Measurements from ENCODE around the gene MTMR12.

DNA sequence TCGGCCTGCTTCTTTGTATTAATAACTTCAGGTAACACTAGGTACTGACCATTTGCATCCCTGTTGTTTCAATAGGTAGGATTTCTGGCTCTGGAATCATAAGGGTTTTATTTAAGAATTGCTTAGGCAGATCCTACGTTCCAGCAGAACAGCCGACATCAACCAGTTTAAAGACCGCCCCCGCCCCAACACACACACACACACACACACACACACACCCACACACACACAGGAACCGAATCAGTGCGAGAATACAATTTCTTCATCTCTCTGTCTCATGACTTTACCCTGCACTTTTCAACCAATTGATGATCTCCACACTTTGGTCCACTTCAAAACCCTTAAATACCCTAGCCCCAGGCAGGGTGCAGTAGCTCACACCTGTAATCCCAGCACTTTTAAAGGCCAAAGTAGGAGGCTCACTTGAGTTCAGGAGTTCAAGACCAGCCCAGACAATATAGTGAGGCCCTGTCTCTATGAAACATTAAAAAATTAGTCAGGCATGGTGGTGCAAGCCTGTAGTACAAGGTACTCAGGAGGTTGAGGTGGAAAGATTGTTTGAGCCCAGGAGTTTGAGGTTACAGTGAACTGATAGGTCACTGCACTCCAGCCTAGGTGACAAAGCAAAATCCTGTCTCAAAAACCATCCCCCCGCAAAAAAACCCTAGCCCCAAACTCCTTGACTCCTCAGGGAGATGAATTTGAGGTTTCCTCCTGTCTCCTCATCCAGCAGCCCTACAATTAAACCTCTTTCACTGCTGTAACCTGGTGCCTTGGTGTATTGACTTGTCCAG lies 2.7 kb upstream of the MTMR12 start:
- TF ChIP-seq ZNF274 (IDR thresholded peaks at IDR 0.05; ENCODE audit: insufficient read depth, insufficient read length) (no peak), EZH2 (IDR thresholded peaks at IDR 0.05; ENCODE audit: borderline replicate concordance, control insufficient read depth, low read depth, low read length) (no peak), SPI1 (IDR thresholded peaks at IDR 0.05; ENCODE audit: borderline replicate concordance, insufficient read depth, low read depth, low read length) (no peak), STAT1 (conservative IDR thresholded peaks at IDR 0.05) (no peak), CEBPB (IDR thresholded peaks at IDR 0.05; ENCODE audit: borderline replicate concordance in 1 of 2, low read depth in 2 of 2, low read length in 2 of 2) (no peak), POLR2A (IDR thresholded peaks at IDR 0.05; ENCODE audit: low read depth, low read length) (no peak), CREM (IDR thresholded peaks at IDR 0.05; ENCODE audit: low read depth) (no peak), SRF (IDR thresholded peaks at IDR 0.05; ENCODE audit: low read depth in 2 of 2, low read length in 2 of 2) (no peak), HDGF (IDR thresholded peaks at IDR 0.05) (no peak), POLR2AphosphoS5 (IDR thresholded peaks at IDR 0.05; ENCODE audit: low read length) (no peak)
- TF ChIP-seq, protein P1, sequence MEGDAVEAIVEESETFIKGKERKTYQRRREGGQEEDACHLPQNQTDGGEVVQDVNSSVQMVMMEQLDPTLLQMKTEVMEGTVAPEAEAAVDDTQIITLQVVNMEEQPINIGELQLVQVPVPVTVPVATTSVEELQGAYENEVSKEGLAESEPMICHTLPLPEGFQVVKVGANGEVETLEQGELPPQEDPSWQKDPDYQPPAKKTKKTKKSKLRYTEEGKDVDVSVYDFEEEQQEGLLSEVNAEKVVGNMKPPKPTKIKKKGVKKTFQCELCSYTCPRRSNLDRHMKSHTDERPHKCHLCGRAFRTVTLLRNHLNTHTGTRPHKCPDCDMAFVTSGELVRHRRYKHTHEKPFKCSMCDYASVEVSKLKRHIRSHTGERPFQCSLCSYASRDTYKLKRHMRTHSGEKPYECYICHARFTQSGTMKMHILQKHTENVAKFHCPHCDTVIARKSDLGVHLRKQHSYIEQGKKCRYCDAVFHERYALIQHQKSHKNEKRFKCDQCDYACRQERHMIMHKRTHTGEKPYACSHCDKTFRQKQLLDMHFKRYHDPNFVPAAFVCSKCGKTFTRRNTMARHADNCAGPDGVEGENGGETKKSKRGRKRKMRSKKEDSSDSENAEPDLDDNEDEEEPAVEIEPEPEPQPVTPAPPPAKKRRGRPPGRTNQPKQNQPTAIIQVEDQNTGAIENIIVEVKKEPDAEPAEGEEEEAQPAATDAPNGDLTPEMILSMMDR (IDR thresholded peaks at IDR 0.05 in 2 of 3, conservative IDR thresholded peaks at IDR 0.05 in 1 of 3; ENCODE audit: control insufficient read depth in 2 of 3, extremely low read depth in 1 of 3, insufficient read depth in 1 of 3, low read depth in 3 of 3, low read length in 3 of 3), result no peak
- TF ChIP-seq, protein P2, sequence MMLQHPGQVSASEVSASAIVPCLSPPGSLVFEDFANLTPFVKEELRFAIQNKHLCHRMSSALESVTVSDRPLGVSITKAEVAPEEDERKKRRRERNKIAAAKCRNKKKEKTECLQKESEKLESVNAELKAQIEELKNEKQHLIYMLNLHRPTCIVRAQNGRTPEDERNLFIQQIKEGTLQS (IDR thresholded peaks at IDR 0.05; ENCODE audit: borderline replicate concordance, extremely low read depth, low read depth, low read length), result no peak
